GM12878 (cell line): ENCODE results near the gene ARL16.

ENCODE experiments used
- CTCF ChIP-seq, 3 experiments: IDR thresholded peaks in 2 of 3; conservative IDR thresholded peaks in 1 of 3; 2 replicates each; pipeline ENCODE4 v1.5.1; 2011; ENCODE audit warnings: low read depth in 3 of 3, low read length in 3 of 3, mild to moderate bottlenecking in 3 of 3, control low read depth in 2 of 3, moderate library complexity in 2 of 3, inconsistent platforms in 1 of 3, mixed read lengths in 1 of 3; ENCODE audit not compliant: control insufficient read depth in 2 of 3, insufficient read depth in 1 of 3; ENCODE audit errors: extremely low read depth in 1 of 3
- EP300 ChIP-seq, 2 experiments: fragments of 150-350 bp in 1 of 2; IDR thresholded peaks; 2 replicates each; pipeline ENCODE4 v1.6.1; 2011 to 2012; ENCODE audit warnings: low read depth in 2 of 2, low read length in 2 of 2, borderline replicate concordance in 1 of 2, improper control_type of control experiment in 1 of 2, inconsistent platforms in 1 of 2; ENCODE audit not compliant: control insufficient read depth in 1 of 2
- MYC ChIP-seq: IDR thresholded peaks from 2 replicates; pipeline ENCODE4 v1.6.1; 2011; ENCODE audit warnings: mild to moderate bottlenecking, low read length, moderate library complexity, inconsistent platforms; ENCODE audit not compliant: insufficient read depth, insufficient replicate concordance, insufficient read length, severe bottlenecking
- NFYB ChIP-seq: IDR thresholded peaks from 2 replicates; pipeline ENCODE4 v1.6.1; 2011; ENCODE audit warnings: low read depth, mild to moderate bottlenecking, low read length, improper control_type of control experiment, moderate library complexity; ENCODE audit not compliant: insufficient read depth
- NRF1 ChIP-seq: conservative IDR thresholded peaks from 2 replicates; pipeline ENCODE4 v1.6.1; 2011; ENCODE audit warnings: mild to moderate bottlenecking, low read depth, low read length, improper control_type of control experiment
- POLR2A ChIP-seq: IDR thresholded peaks from 2 replicates; pipeline ENCODE4 v1.6.1; 2011; ENCODE audit warnings: low read depth, mild to moderate bottlenecking, low read length
- PRDM15 ChIP-seq: fragments of 450-650 bp; formaldehyde crosslinking; IDR thresholded peaks from 2 replicates; pipeline ENCODE4 v1.4.0; 2020; ENCODE audit warnings: mild to moderate bottlenecking, moderate library complexity
- ZNF24 ChIP-seq: fragments of 450-650 bp; IDR thresholded peaks from 2 replicates; pipeline ENCODE4 v1.6.1; 2017; ENCODE audit warnings: antibody characterized with exemption, mild to moderate bottlenecking
- ZNF274 ChIP-seq: IDR thresholded peaks from one replicate; pipeline ENCODE4 v1.8.0; 2011; ENCODE audit not compliant: insufficient read length, insufficient read depth

- TF ChIP-seq CTCF (IDR thresholded peaks at IDR 0.05 in 2 of 3, conservative IDR thresholded peaks at IDR 0.05 in 1 of 3; ENCODE audit: control insufficient read depth in 2 of 3, extremely low read depth in 1 of 3, insufficient read depth in 1 of 3, low read depth in 3 of 3, low read length in 3 of 3) (no peak), POLR2A (no peak), NFYB (no peak), MYC (no peak), EP300 (IDR thresholded peaks at IDR 0.05; ENCODE audit: borderline replicate concordance in 1 of 2, control insufficient read depth in 1 of 2, low read depth in 2 of 2, low read length in 2 of 2) (no peak), ZNF24 (no peak), NRF1 (no peak), PRDM15 (CRISPR knock-in tag) (no peak), ZNF274 (no peak)
These were observed 36.6 kb downstream of the ARL16 start for GRCh38 chr17:81646869-81647600.
